Activated CD8-positive, alpha-beta T cell treated with anti-CD3 and anti-CD28 coated beads, Interleukin-2, amount 10 ng/mL, durations not matched to agents 7 days and 5 days (primary cell): Measurements from ENCODE around the gene CDC25C. TPM values are rescaled to one million over a fixed set of nuclear protein-coding genes. Genes with fewer than 3 reads are reported as not detected.

Experiments used
- ATAC-seq: fragments of 150-1000 bp; cut with Tn5 transposase; one replicate; pipeline ENCODE4 v1.10.0; 2021; ENCODE audit warnings: moderate library complexity
- CTCF ChIA-PET: fragments of 350-600 bp; sonication (Branson Sonifier 250); formaldehyde crosslinking; loops from one replicate; lab custom pipeline; 2021; ENCODE audit warnings: antibody characterized with exemption; lab: Charles Lee
- POLR2A ChIA-PET: fragments of 350-600 bp; sonication (Branson Sonifier 250); formaldehyde crosslinking; loops from one replicate; lab custom pipeline; 2021; ENCODE audit warnings: antibody characterized with exemption; lab: Charles Lee
- DNase-seq: peaks from one replicate; pipeline ENCODE4 v3.0.0-alpha.2; 2020
- H3K27ac Mint-ChIP-seq: one replicate; pipeline ENCODE4 v1.8.0; 2021; ENCODE audit warnings: mild to moderate bottlenecking, mixed read lengths
- H3K27me3 Mint-ChIP-seq: one replicate; pipeline ENCODE4 v1.8.0; 2021; ENCODE audit warnings: low read depth, mixed read lengths
- H3K36me3 Mint-ChIP-seq: one replicate; pipeline ENCODE4 v1.8.0; 2021; ENCODE audit warnings: low read depth, mixed read lengths
- H3K4me1 Mint-ChIP-seq: one replicate; pipeline ENCODE4 v1.8.0; 2021; ENCODE audit warnings: low read depth, mixed read lengths
- H3K4me3 Mint-ChIP-seq: one replicate; pipeline ENCODE4 v1.8.0; 2021; ENCODE audit warnings: mild to moderate bottlenecking, mixed read lengths
- H3K9me3 Mint-ChIP-seq: one replicate; pipeline ENCODE4 v1.8.0; 2022; ENCODE audit warnings: mixed read lengths; ENCODE audit not compliant: insufficient read depth
- total RNA-seq, 2 experiments: library from RNA; stranded (reverse); gene quantifications; one replicate each; pipeline ENCODE4 v1.2.3, GENCODE V29; 2021

The CDC25C gene
- total RNA-seq, 2 experiments from 2014 or later, result 15.0 to 18.3 TPM

- Mint-ChIP-seq H3K27ac (no peak overlapping the region), H3K27me3 (no peaks in the 10 kb centered on the region), H3K9me3 (no peaks in the 10 kb centered on the region), H3K36me3 (peaks cover 10% of the 10 kb centered on the region), H3K4me1 (peaks cover 24% of the 10 kb centered on the region), H3K4me3 (no peak overlapping the region)
- ChIA-PET POLR2A (no interaction called here), CTCF (no interaction called here)
- ATAC-seq (no peak), DNase-seq (no peak)
Observed at GRCh38 chr5:138359621-138360020, 28.0 kb upstream of the CDC25C start.

- ATAC-seq, result peak; percentile 16
- POLR2A ChIA-PET, result interaction anchor here (0.6 to 6.9 kb wide), 6 partner anchors 16 to 211 kb away, joined by 3 to 113 read pairs (median 13); partner anchors contain the start of genes BRD8, CDC23, CDC25C and ETF1
- H3K27me3 Mint-ChIP-seq, result no peaks in the 10 kb centered on the region
- H3K36me3 Mint-ChIP-seq, result peaks cover 30% of the 10 kb centered on the region
- H3K4me3 Mint-ChIP-seq, result peak overlapping the region; percentile 94
- H3K27ac Mint-ChIP-seq, result no peak overlapping the region
- H3K9me3 Mint-ChIP-seq, result peaks cover 7% of the 10 kb centered on the region
- peaks cover 45% of the 10 kb centered on the region for H3K4me1 Mint-ChIP-seq
- CTCF ChIA-PET, result interaction anchor here (0.8 to 7.3 kb wide), 13 partner anchors 15 to 386 kb away, joined by 3 to 430 read pairs (median 5); partner anchors contain the start of genes BRD8, CDC23, CDC25C and EGR1
- peak; percentile 57 for DNase-seq
Observed at GRCh38 chr5:138354926-138355378, 23.3 kb upstream of the CDC25C start.

- ChIA-PET POLR2A (interaction anchor here (0.6 to 6.9 kb wide), 6 partner anchors 15 to 210 kb away, joined by 3 to 113 read pairs (median 13); partner anchors contain the start of genes BRD8, CDC23, CDC25C and ETF1), CTCF (interaction anchor here (0.9 to 7.3 kb wide), 19 partner anchors 15 to 575 kb away, joined by 3 to 430 read pairs (median 6); partner anchors contain the start of genes BRD8, CDC23, CDC25C and EGR1)
- H3K36me3 Mint-ChIP-seq, result peaks cover 31% of the 10 kb centered on the region
- no peak for DNase-seq
- peak overlapping the region; percentile 94 for H3K4me3 Mint-ChIP-seq
- no peak for ATAC-seq
- H3K27me3 Mint-ChIP-seq, result no peaks in the 10 kb centered on the region
- peak overlapping the region; percentile 96 for H3K27ac Mint-ChIP-seq
- H3K4me1 Mint-ChIP-seq, result peaks cover 46% of the 10 kb centered on the region
- peaks cover 7% of the 10 kb centered on the region for H3K9me3 Mint-ChIP-seq
Observed at GRCh38 chr5:138354387-138354786, 22.8 kb upstream of the CDC25C start.

- Mint-ChIP-seq H3K4me1 (peaks cover 45% of the 10 kb centered on the region), H3K36me3 (peaks cover 31% of the 10 kb centered on the region), H3K27ac (peak overlapping the region; percentile 96), H3K9me3 (peaks cover 7% of the 10 kb centered on the region), H3K27me3 (no peaks in the 10 kb centered on the region), H3K4me3 (peak overlapping the region; percentile 94)
- ATAC-seq, result no peak
- ChIA-PET CTCF (interaction anchor here (0.6 to 7.3 kb wide), 47 partner anchors 9 to 594 kb away, joined by 3 to 430 read pairs (median 4); partner anchors contain the start of genes BRD8, CDC23, CDC25C and EGR1), POLR2A (interaction anchor here (0.6 to 6.9 kb wide), 15 partner anchors 14 to 190 kb away, joined by 3 to 113 read pairs (median 5); partner anchors contain the start of genes BRD8, CDC23, CDC25C and EGR1)
- DNase-seq, result peak; percentile 60
Observed at GRCh38 chr5:138353560-138354080, 22.0 kb upstream of the CDC25C start.

- Mint-ChIP-seq H3K27me3 (no peaks in the 10 kb centered on the region), H3K27ac (peak overlapping the region; percentile 96), H3K9me3 (peaks cover 7% of the 10 kb centered on the region), H3K4me1 (peaks cover 45% of the 10 kb centered on the region), H3K36me3 (peaks cover 31% of the 10 kb centered on the region), H3K4me3 (peak overlapping the region; percentile 94)
- DNase-seq (peak; percentile 76), ATAC-seq (peak; percentile 62)
- CTCF ChIA-PET, result interaction anchor here (0.6 to 7.3 kb wide), 71 partner anchors 8 to 593 kb away, joined by 3 to 430 read pairs (median 5); partner anchors contain the start of genes BRD8, CDC23, CDC25C and EGR1
- POLR2A ChIA-PET, result interaction anchor here (0.6 to 6.9 kb wide), 18 partner anchors 10 to 174 kb away, joined by 3 to 113 read pairs (median 4); partner anchors contain the start of genes BRD8, CDC23, CDC25C and EGR1
Observed at GRCh38 chr5:138352722-138353559, 21.3 kb upstream of the CDC25C start.

- Mint-ChIP-seq H3K27ac (peak within 1 kb of the TSS; percentile 96), H3K4me3 (peak within 1 kb of the TSS; percentile 94), H3K9me3 (peaks cover 7% of the 10 kb centered on the region), H3K36me3 (peaks cover 36% of the 10 kb centered on the region), H3K4me1 (peaks cover 45% of the 10 kb centered on the region), H3K27me3 (no peaks in the 10 kb centered on the region)
- ChIA-PET CTCF (interaction anchor here (0.6 to 7.3 kb wide), 58 partner anchors 9 to 616 kb away, joined by 3 to 430 read pairs (median 4); partner anchors contain the start of genes BRD8, CDC23, CDC25C and EGR1), POLR2A (interaction anchor here (0.6 to 6.9 kb wide), 11 partner anchors 9 to 174 kb away, joined by 3 to 113 read pairs (median 6); partner anchors contain the start of genes BRD8, CDC23, CDC25C and EGR1)
- DNase-seq (peak; percentile 90), ATAC-seq (peak; percentile 73)
Observed at GRCh38 chr5:138352071-138352721, 20.6 kb upstream of the CDC25C start, which contains the start of gene KDM3B. TSS of gene KDM3B (plus strand) at chr5:138352685. CDS start at chr5:138352796, 111 bp downstream.

GRCh38 chr5:138351517-138351916 lies 19.9 kb upstream of the CDC25C start:
- Mint-ChIP-seq H3K4me3 (peak overlapping the region; percentile 61), H3K4me1 (peaks cover 45% of the 10 kb centered on the region), H3K36me3 (peaks cover 43% of the 10 kb centered on the region), H3K27ac (peak overlapping the region; percentile 40), H3K27me3 (no peaks in the 10 kb centered on the region), H3K9me3 (peaks cover 7% of the 10 kb centered on the region)
- ChIA-PET POLR2A (interaction anchor here (0.6 to 6.9 kb wide), 4 partner anchors 8 to 47 kb away, joined by 3 to 113 read pairs (median 24); partner anchors contain the start of genes CDC25C and FAM53C), CTCF (interaction anchor here (0.7 to 7.3 kb wide), 37 partner anchors 15 to 615 kb away, joined by 3 to 430 read pairs (median 5); partner anchors contain the start of genes BRD8, CDC23, CDC25C and EGR1)
- ATAC-seq, result no peak
- no peak for DNase-seq

GRCh38 chr5:138351056-138351455 lies 19.5 kb upstream of the CDC25C start:
- POLR2A ChIA-PET, result interaction anchor here (0.7 to 6.9 kb wide), 3 partner anchors 12 to 136 kb away, joined by 3 to 113 read pairs (median 43); partner anchors contain the start of genes CDC25C and FAM53C
- Mint-ChIP-seq H3K36me3 (peaks cover 44% of the 10 kb centered on the region), H3K4me1 (peaks cover 45% of the 10 kb centered on the region), H3K9me3 (peaks cover 7% of the 10 kb centered on the region), H3K4me3 (no peak overlapping the region), H3K27me3 (no peaks in the 10 kb centered on the region), H3K27ac (no peak overlapping the region)
- CTCF ChIA-PET, result interaction anchor here (1.2 to 7.3 kb wide), 11 partner anchors 15 to 244 kb away, joined by 3 to 430 read pairs (median 6); partner anchors contain the start of genes BRD8, CDC25C, FAM53C and KIF20A
- DNase-seq (no peak), ATAC-seq (no peak)

GRCh38 chr5:138350563-138350890 lies 18.9 kb upstream of the CDC25C start:
- Mint-ChIP-seq H3K9me3 (peaks cover 7% of the 10 kb centered on the region), H3K27ac (no peak overlapping the region), H3K36me3 (peaks cover 47% of the 10 kb centered on the region), H3K4me3 (no peak overlapping the region), H3K27me3 (no peaks in the 10 kb centered on the region), H3K4me1 (peaks cover 42% of the 10 kb centered on the region)
- ChIA-PET POLR2A (interaction anchor here (0.7 to 6.9 kb wide), 2 partner anchors 11 to 136 kb away, joined by 3 to 113 read pairs; partner anchors contain the start of gene FAM53C), CTCF (interaction anchor here (0.8 to 7.3 kb wide), 7 partner anchors 14 to 172 kb away, joined by 3 to 430 read pairs (median 3); partner anchors contain the start of genes BRD8, CDC25C, FAM53C and KIF20A)
- DNase-seq (no peak), ATAC-seq (no peak)

GRCh38 chr5:138349852-138350562 lies 18.4 kb upstream of the CDC25C start:
- Mint-ChIP-seq H3K4me1 (peaks cover 36% of the 10 kb centered on the region), H3K9me3 (peaks cover 7% of the 10 kb centered on the region), H3K27ac (no peak overlapping the region), H3K4me3 (no peak overlapping the region), H3K36me3 (peaks cover 49% of the 10 kb centered on the region), H3K27me3 (no peaks in the 10 kb centered on the region)
- POLR2A ChIA-PET, result interaction anchor here (6.9 kb wide), 1 partner anchor 11 kb away, joined by 113 read pairs; the partner anchor contains the start of gene FAM53C
- ATAC-seq, result no peak
- CTCF ChIA-PET, result interaction anchor here (0.8 to 7.3 kb wide), 5 partner anchors 14 to 104 kb away, joined by 3 to 430 read pairs (median 3); partner anchors contain the start of genes CDC25C and FAM53C
- DNase-seq, result no peak
